ENCODE data around the gene SORT1. TPM values are rescaled to one million over a fixed set of nuclear protein-coding genes. Genes with fewer than 3 reads are reported as not detected.
"Not testable (repeated sequence)": the region's sequence is repeated elsewhere in the genome, so short reads cannot be mapped to it uniquely, and the experiment has no call there.

SORT1 gene
- total RNA-seq, 2 donors from 2014 or later, result 114 to 120 TPM

- no peaks in the 10 kb centered on the region for H3K9me3 ChIP-seq
Measured at GRCh38 chr1:109290137-109290536, 107.6 kb downstream of the SORT1 start.

GRCh38 chr1:109286762-109287161, 111.0 kb downstream of the SORT1 start:
- not testable (repeated sequence) for H3K27ac ChIP-seq; H3K27me3 ChIP-seq; H3K9me3 ChIP-seq; H3K36me3 ChIP-seq; H3K4me3 ChIP-seq; DNase-seq (ENCODE audit: low spot score)
- H3K4me1 ChIP-seq, result peaks cover 0 to 27% of the 10 kb centered on the region in 2 donors

More at GRCh38 chr1:109290137-109290536, 107.6 kb downstream of the SORT1 start:
- Histone ChIP-seq H3K4me1 (peaks cover 0 to 6% of the 10 kb centered on the region in 2 donors), H3K27ac (no peak overlapping the region), H3K36me3 (peaks cover 13% of the 10 kb centered on the region), H3K27me3 (no peaks in the 10 kb centered on the region), H3K4me3 (no peak overlapping the region)
- no peak for TF ChIP-seq CTCF (IDR thresholded peaks at IDR 0.05)
- no peak for DNase-seq (ENCODE audit: low spot score)

GRCh38 chr1:109283748-109284600, 113.7 kb downstream of the SORT1 start:
- Histone ChIP-seq H3K4me1 (peaks cover 0 to 25% of the 10 kb centered on the region in 2 donors), H3K27ac (peak overlapping the region; percentile 88 to 91), H3K4me3 (peak overlapping the region; percentile 44 to 66), H3K36me3 (no peaks in the 10 kb centered on the region), H3K27me3 (no peaks in the 10 kb centered on the region), H3K9me3 (no peaks in the 10 kb centered on the region)
- TF ChIP-seq CTCF (IDR thresholded peaks at IDR 0.05), result no peak
- no peak for DNase-seq (ENCODE audit: low spot score)

- Histone ChIP-seq H3K36me3 (no peaks in the 10 kb centered on the region), H3K27me3 (no peaks in the 10 kb centered on the region), H3K9me3 (no peaks in the 10 kb centered on the region), H3K4me3 (peak within 1 kb of the TSS; percentile 44 to 66), H3K27ac (peak within 1 kb of the TSS; percentile 88 to 91), H3K4me1 (peaks cover 0 to 25% of the 10 kb centered on the region in 2 donors)
- DNase-seq (ENCODE audit: low spot score), result peak; percentile 96
- peak in 1 of 2 donors; percentile 72 for TF ChIP-seq CTCF (IDR thresholded peaks at IDR 0.05)
Measured at GRCh38 chr1:109282952-109283747, 114.6 kb downstream of the SORT1 start, which contains the start of gene PSRC1. Gene PSRC1, minus strand, starts transcription at chr1:109283145.

GRCh38 chr1:109282497-109282951, 115.2 kb downstream of the SORT1 start:
- Histone ChIP-seq H3K9me3 (no peaks in the 10 kb centered on the region), H3K4me3 (peak overlapping the region; percentile 44 to 66), H3K27ac (peak overlapping the region; percentile 88 to 91), H3K36me3 (no peaks in the 10 kb centered on the region), H3K4me1 (peaks cover 0 to 25% of the 10 kb centered on the region in 2 donors), H3K27me3 (no peaks in the 10 kb centered on the region)
- no peak for DNase-seq (ENCODE audit: low spot score)
- no peak for TF ChIP-seq CTCF (IDR thresholded peaks at IDR 0.05)

All from right atrium auricular region (tissue), 2 donors.